Frontal cortex (tissue), 4 donors: ENCODE data around the gene DCAF15. TPM values are rescaled to one million over a fixed set of nuclear protein-coding genes. Genes with fewer than 3 reads are reported as not detected.
"Not testable (repeated sequence)": the region's sequence is repeated elsewhere in the genome, so short reads cannot be mapped to it uniquely, and the experiment has no call there.

Experiments
- DNase-seq, 2 donors: peaks; one replicate each; pipeline ENCODE4 v3.0.0; 2012; ENCODE audit warnings: low spot score in 2 of 2
- FAIRE-seq: peaks from 2 replicates; lab custom pipeline; 2012; peaks lifted over from hg19 to GRCh38; lab: Jason Lieb, UNC
- total RNA-seq: library from RNA; depleted of rRNA; stranded (reverse); fragments of >200 nt; gene quantifications from one replicate; pipeline ENCODE4 v1.2.3, GENCODE V29; 2014
- donor health status: control.
- donor health status: control.
- donor health status: control.

DCAF15 gene
- total RNA-seq, 1 donor from 2014 or later = 13.0 TPM

GRCh38 chr19:13971868-13972267, 19.6 kb downstream of the DCAF15 start:
- not testable (repeated sequence) for DNase-seq, FAIRE-seq

GRCh38 chr19:13972368-13973155, 20.3 kb downstream of the DCAF15 start:
- FAIRE-seq (no peak), DNase-seq (no peak)

GRCh38 chr19:13973479-13973878, 21.2 kb downstream of the DCAF15 start:
- not testable (repeated sequence) for FAIRE-seq

GRCh38 chr19:13974073-13974472, 21.8 kb downstream of the DCAF15 start:
- DNase-seq (no peak), FAIRE-seq (no peak)

More at GRCh38 chr19:13973479-13973878, 21.2 kb downstream of the DCAF15 start:
- not testable (repeated sequence) for DNase-seq

GRCh38 chr19:13975870-13976269, 23.6 kb downstream of the DCAF15 start:
- DNase-seq = no peak
- no peak for FAIRE-seq

- no peak for FAIRE-seq
Observed at GRCh38 chr19:13976446-13976845, 24.1 kb downstream of the DCAF15 start.

GRCh38 chr19:13977803-13978202, 25.5 kb downstream of the DCAF15 start:
- FAIRE-seq (no peak), DNase-seq (no peak)

More at GRCh38 chr19:13976446-13976845, 24.1 kb downstream of the DCAF15 start:
- DNase-seq = no peak

GRCh38 chr19:13978351-13979243, 26.3 kb downstream of the DCAF15 start:
- FAIRE-seq (no peak), DNase-seq (no peak)

- FAIRE-seq = no peak
Observed at GRCh38 chr19:13979244-13979615, 26.9 kb downstream of the DCAF15 start.

GRCh38 chr19:13979686-13980085, 27.4 kb downstream of the DCAF15 start:
- no peak for FAIRE-seq

More at GRCh38 chr19:13979244-13979615, 26.9 kb downstream of the DCAF15 start:
- DNase-seq = no peak

GRCh38 chr19:13980340-13980739, 28.0 kb downstream of the DCAF15 start:
- DNase-seq (no peak), FAIRE-seq (no peak)

More at GRCh38 chr19:13979686-13980085, 27.4 kb downstream of the DCAF15 start:
- no peak for DNase-seq

- DNase-seq (no peak), FAIRE-seq (no peak)
Observed at GRCh38 chr19:13981021-13981420, 28.7 kb downstream of the DCAF15 start.

GRCh38 chr19:13981467-13981866, 29.2 kb downstream of the DCAF15 start:
- FAIRE-seq (no peak), DNase-seq (no peak)

GRCh38 chr19:13981988-13982501, 29.7 kb downstream of the DCAF15 start:
- DNase-seq = no peak

GRCh38 chr19:13982773-13983172, 30.5 kb downstream of the DCAF15 start:
- FAIRE-seq (no peak), DNase-seq (no peak)

More at GRCh38 chr19:13981988-13982501, 29.7 kb downstream of the DCAF15 start:
- FAIRE-seq = no peak

- no peak for FAIRE-seq
Observed at GRCh38 chr19:13983213-13983889, 31.0 kb downstream of the DCAF15 start.

GRCh38 chr19:13984186-13984585, 31.9 kb downstream of the DCAF15 start:
- FAIRE-seq (no peak), DNase-seq (no peak)

More at GRCh38 chr19:13983213-13983889, 31.0 kb downstream of the DCAF15 start:
- DNase-seq = no peak

GRCh38 chr19:13984875-13985741, 32.8 kb downstream of the DCAF15 start:
- FAIRE-seq (no peak), DNase-seq (no peak)
